ENCODE measurements around the gene ROS1.

ROS1 gene

GRCh38 chr6:117401799-117402198, 23.9 kb downstream of the ROS1 start:
- Histone ChIP-seq H3K9me3 (ENCODE audit: control insufficient read depth, low read length) (no peaks in the 10 kb centered on the region), H3K27ac (ENCODE audit: low read depth, low read length, severe bottlenecking) (no peak overlapping the region), H3K4me1 (ENCODE audit: control insufficient read depth, insufficient read depth, low read length, poor library complexity, severe bottlenecking) (no peaks in the 10 kb centered on the region), H3K36me3 (ENCODE audit: control insufficient read depth, insufficient read depth, low read length) (no peaks in the 10 kb centered on the region), H3K4me3 (ENCODE audit: extremely low read depth, insufficient read depth, low read length, poor library complexity, severe bottlenecking) (no peak overlapping the region)
- WGBS, 2 experiments (ENCODE audit: insufficient coverage in 2 of 2), result 92 to 94% methylated on average over 2 of the region's 2 CpGs

- Histone ChIP-seq H3K27ac (ENCODE audit: low read depth, low read length, severe bottlenecking) (no peak overlapping the region), H3K36me3 (ENCODE audit: control insufficient read depth, insufficient read depth, low read length) (no peaks in the 10 kb centered on the region), H3K4me1 (ENCODE audit: control insufficient read depth, insufficient read depth, low read length, poor library complexity, severe bottlenecking) (no peaks in the 10 kb centered on the region), H3K4me3 (ENCODE audit: extremely low read depth, insufficient read depth, low read length, poor library complexity, severe bottlenecking) (no peak overlapping the region), H3K9me3 (ENCODE audit: control insufficient read depth, low read length) (no peaks in the 10 kb centered on the region)
- no CpG with 5 or more reads among the region's 1 CpG for WGBS, 2 experiments (ENCODE audit: insufficient coverage in 2 of 2)
Measured at GRCh38 chr6:117399924-117400323, 25.8 kb downstream of the ROS1 start.

- H3K27ac ChIP-seq (ENCODE audit: low read depth, low read length, severe bottlenecking), result no peak overlapping the region
- 92 to 93% methylated on average over 4 to 5 of the region's 5 CpGs for WGBS, 2 experiments (ENCODE audit: insufficient coverage in 2 of 2)
- H3K36me3 ChIP-seq (ENCODE audit: control insufficient read depth, insufficient read depth, low read length), result no peaks in the 10 kb centered on the region
- no peak overlapping the region for H3K4me3 ChIP-seq (ENCODE audit: extremely low read depth, insufficient read depth, low read length, poor library complexity, severe bottlenecking)
- no peaks in the 10 kb centered on the region for H3K4me1 ChIP-seq (ENCODE audit: control insufficient read depth, insufficient read depth, low read length, poor library complexity, severe bottlenecking)
- no peaks in the 10 kb centered on the region for H3K9me3 ChIP-seq (ENCODE audit: control insufficient read depth, low read length)
Measured at GRCh38 chr6:117399126-117399525, 26.6 kb downstream of the ROS1 start.

- Histone ChIP-seq H3K36me3 (ENCODE audit: control insufficient read depth, insufficient read depth, low read length) (no peaks in the 10 kb centered on the region), H3K4me3 (ENCODE audit: extremely low read depth, insufficient read depth, low read length, poor library complexity, severe bottlenecking) (no peak overlapping the region), H3K9me3 (ENCODE audit: control insufficient read depth, low read length) (no peaks in the 10 kb centered on the region), H3K4me1 (ENCODE audit: control insufficient read depth, insufficient read depth, low read length, poor library complexity, severe bottlenecking) (no peaks in the 10 kb centered on the region), H3K27ac (ENCODE audit: low read depth, low read length, severe bottlenecking) (no peak overlapping the region)
- 100% methylated on average over 1 to 2 of the region's 3 CpGs for WGBS, 2 experiments (ENCODE audit: insufficient coverage in 2 of 2)
Measured at GRCh38 chr6:117397536-117398227, 28.1 kb downstream of the ROS1 start.

- Histone ChIP-seq H3K9me3 (ENCODE audit: control insufficient read depth, low read length) (no peaks in the 10 kb centered on the region), H3K27ac (ENCODE audit: low read depth, low read length, severe bottlenecking) (no peak overlapping the region), H3K4me3 (ENCODE audit: extremely low read depth, insufficient read depth, low read length, poor library complexity, severe bottlenecking) (no peak overlapping the region), H3K36me3 (ENCODE audit: control insufficient read depth, insufficient read depth, low read length) (no peaks in the 10 kb centered on the region), H3K4me1 (ENCODE audit: control insufficient read depth, insufficient read depth, low read length, poor library complexity, severe bottlenecking) (no peaks in the 10 kb centered on the region)
- 90% methylated on average over 2 of the region's 4 CpGs; no CpG with 5 or more reads in 1 of the 2 experiments for WGBS, 2 experiments (ENCODE audit: insufficient coverage in 2 of 2)
Measured at GRCh38 chr6:117396228-117396627, 29.5 kb downstream of the ROS1 start.

- H3K4me3 ChIP-seq (ENCODE audit: extremely low read depth, insufficient read depth, low read length, poor library complexity, severe bottlenecking), result no peak overlapping the region
- H3K4me1 ChIP-seq (ENCODE audit: control insufficient read depth, insufficient read depth, low read length, poor library complexity, severe bottlenecking), result no peaks in the 10 kb centered on the region
- no peaks in the 10 kb centered on the region for H3K9me3 ChIP-seq (ENCODE audit: control insufficient read depth, low read length)
- no peaks in the 10 kb centered on the region for H3K36me3 ChIP-seq (ENCODE audit: control insufficient read depth, insufficient read depth, low read length)
- WGBS, 2 experiments (ENCODE audit: insufficient coverage in 2 of 2), result no CpG with 5 or more reads among the region's 1 CpG
- no peak overlapping the region for H3K27ac ChIP-seq (ENCODE audit: low read depth, low read length, severe bottlenecking)
Measured at GRCh38 chr6:117395164-117395563, 30.6 kb downstream of the ROS1 start.

- Histone ChIP-seq H3K4me3 (ENCODE audit: extremely low read depth, insufficient read depth, low read length, poor library complexity, severe bottlenecking) (no peak overlapping the region), H3K9me3 (ENCODE audit: control insufficient read depth, low read length) (no peaks in the 10 kb centered on the region), H3K4me1 (ENCODE audit: control insufficient read depth, insufficient read depth, low read length, poor library complexity, severe bottlenecking) (no peaks in the 10 kb centered on the region), H3K27ac (ENCODE audit: low read depth, low read length, severe bottlenecking) (no peak overlapping the region), H3K36me3 (ENCODE audit: control insufficient read depth, insufficient read depth, low read length) (no peaks in the 10 kb centered on the region)
- WGBS, 2 experiments (ENCODE audit: insufficient coverage in 2 of 2), result no CpG with 5 or more reads among the region's 2 CpGs
Measured at GRCh38 chr6:117393045-117393444, 32.7 kb downstream of the ROS1 start.

- H3K27ac ChIP-seq (ENCODE audit: low read depth, low read length, severe bottlenecking), result no peak overlapping the region
- H3K36me3 ChIP-seq (ENCODE audit: control insufficient read depth, insufficient read depth, low read length), result no peaks in the 10 kb centered on the region
- H3K4me1 ChIP-seq (ENCODE audit: control insufficient read depth, insufficient read depth, low read length, poor library complexity, severe bottlenecking), result no peaks in the 10 kb centered on the region
- H3K9me3 ChIP-seq (ENCODE audit: control insufficient read depth, low read length), result no peaks in the 10 kb centered on the region
- no CpG with 5 or more reads among the region's 3 CpGs for WGBS, 2 experiments (ENCODE audit: insufficient coverage in 2 of 2)
- H3K4me3 ChIP-seq (ENCODE audit: extremely low read depth, insufficient read depth, low read length, poor library complexity, severe bottlenecking), result no peak overlapping the region
Measured at GRCh38 chr6:117391874-117392583, 33.7 kb downstream of the ROS1 start.

GRCh38 chr6:117389227-117390057, 36.3 kb downstream of the ROS1 start:
- Histone ChIP-seq H3K27ac (ENCODE audit: low read depth, low read length, severe bottlenecking) (no peak overlapping the region), H3K36me3 (ENCODE audit: control insufficient read depth, insufficient read depth, low read length) (no peaks in the 10 kb centered on the region), H3K4me1 (ENCODE audit: control insufficient read depth, insufficient read depth, low read length, poor library complexity, severe bottlenecking) (no peaks in the 10 kb centered on the region), H3K4me3 (ENCODE audit: extremely low read depth, insufficient read depth, low read length, poor library complexity, severe bottlenecking) (no peak overlapping the region), H3K9me3 (ENCODE audit: control insufficient read depth, low read length) (no peaks in the 10 kb centered on the region)
- 93 to 97% methylated on average over 8 to 10 of the region's 11 CpGs for WGBS, 2 experiments (ENCODE audit: insufficient coverage in 2 of 2)

- no peak overlapping the region for H3K4me3 ChIP-seq (ENCODE audit: extremely low read depth, insufficient read depth, low read length, poor library complexity, severe bottlenecking)
- H3K36me3 ChIP-seq (ENCODE audit: control insufficient read depth, insufficient read depth, low read length), result no peaks in the 10 kb centered on the region
- WGBS, 2 experiments (ENCODE audit: insufficient coverage in 2 of 2), result no CpG with 5 or more reads among the region's 1 CpG
- H3K9me3 ChIP-seq (ENCODE audit: control insufficient read depth, low read length), result no peaks in the 10 kb centered on the region
- H3K27ac ChIP-seq (ENCODE audit: low read depth, low read length, severe bottlenecking), result no peak overlapping the region
- no peaks in the 10 kb centered on the region for H3K4me1 ChIP-seq (ENCODE audit: control insufficient read depth, insufficient read depth, low read length, poor library complexity, severe bottlenecking)
Measured at GRCh38 chr6:117387454-117387974, 38.2 kb downstream of the ROS1 start.
